ENCODE results near the gene GMPPA. TPM values are rescaled to one million over a fixed set of nuclear protein-coding genes. Genes with fewer than 3 reads are reported as not detected.

The GMPPA gene
- total and polyA plus RNA-seq, 9 of the 15 experiments (the other 6 are each of a cell fraction or from before 2014, with no cell fraction given) = 7.0 to 101 (median 66.7) TPM

GRCh38 chr2:219525533-219526232 lies 27.0 kb downstream of the GMPPA start (continued):
- peak; percentile 93 for TF ChIP-seq SMARCE1 (IDR thresholded peaks at IDR 0.05)
- TF ChIP-seq DMBX1 (CRISPR knock-in tag; IDR thresholded peaks at IDR 0.05; ENCODE audit: borderline replicate concordance) = peak; percentile 66; the same call in 1 of the 2 replicates
- TF ChIP-seq ZEB2 (IDR thresholded peaks at IDR 0.05) = peak; percentile 47; the same call in 1 of the 2 replicates
- no peak for TF ChIP-seq HNRNPLL (IDR thresholded peaks at IDR 0.05; ENCODE audit: low read depth, low read length, poor library complexity, severe bottlenecking)
- TF ChIP-seq ZNF766 (CRISPR knock-in tag; conservative IDR thresholded peaks at IDR 0.05) = 0 out of 2 replicates have a peak, but pooled peaks have one; percentile 48
- peak; percentile 93 for TF ChIP-seq EP300 (IDR thresholded peaks at IDR 0.05; ENCODE audit: low read length)
- TF ChIP-seq BCLAF1 (IDR thresholded peaks at IDR 0.05; ENCODE audit: borderline replicate concordance in 1 of 2, control insufficient read depth in 1 of 2, low read depth in 2 of 2, low read length in 1 of 2) = no peak
- peak; percentile 72; the same call in 1 of the 2 replicates for TF ChIP-seq TFAP4 (CRISPR knock-in tag; IDR thresholded peaks at IDR 0.05; ENCODE audit: borderline replicate concordance)
- peak in 1 of 2 experiments; percentile 80; a peak in 2 of 4 replicates for TF ChIP-seq TBL1XR1 (IDR thresholded peaks at IDR 0.05; ENCODE audit: low read length in 2 of 2)
- peak; percentile 74; the same call in 1 of the 2 replicates for TF ChIP-seq ZNF589 (CRISPR knock-in tag; IDR thresholded peaks at IDR 0.05; ENCODE audit: low read depth)
- peak; percentile 75 for TF ChIP-seq NBN (IDR thresholded peaks at IDR 0.05; ENCODE audit: low read depth)
- TF ChIP-seq ZBTB7A (IDR thresholded peaks at IDR 0.05; ENCODE audit: borderline replicate concordance, control insufficient read depth, low read depth, low read length) = peak; percentile 68; the same call in 1 of the 2 replicates
- no peak for TF ChIP-seq MCM7 (IDR thresholded peaks at IDR 0.05)
- peak; percentile 62; the same call in 1 of the 2 replicates for TF ChIP-seq ZBTB2 (IDR thresholded peaks at IDR 0.05)
- 0 out of 2 replicates have a peak, but pooled peaks have one; percentile 4 for TF ChIP-seq KAT7 (CRISPR knock-in tag; IDR thresholded peaks at IDR 0.05; ENCODE audit: borderline replicate concordance)
- peak; percentile 79 for TF ChIP-seq HDAC3 (IDR thresholded peaks at IDR 0.05; ENCODE audit: borderline replicate concordance, partially characterized antibody)
- no peak for TF ChIP-seq FOXK1 (CRISPR knock-in tag; IDR thresholded peaks at IDR 0.05; ENCODE audit: borderline replicate concordance)
- no peak for TF ChIP-seq ARID2 (IDR thresholded peaks at IDR 0.05)
- no peak for TF ChIP-seq TBP (optimal IDR thresholded peaks at IDR 0.05; ENCODE audit: low read depth, low read length)
- TF ChIP-seq DPF2 (IDR thresholded peaks at IDR 0.05) = peak; percentile 95
- TF ChIP-seq CHD4 (IDR thresholded peaks at IDR 0.05; ENCODE audit: insufficient read depth, insufficient replicate concordance, low read depth, low read length, poor library complexity, severe bottlenecking) = peak; percentile 65
- no peak for TF ChIP-seq POLR2G (IDR thresholded peaks at IDR 0.05; ENCODE audit: low read depth, low read length)
- TF ChIP-seq CHCHD3 (CRISPR knock-in tag; IDR thresholded peaks at IDR 0.05) = no peak

Measured in K562 (cell line).